Dendritic cell treated with granulocyte-macrophage colony-stimulating factor and Interleukin-4, amounts not matched to agents 40 ng/mL and 50 ng/mL, for 4 days (primary cell): ENCODE measurements around the gene RNU7-1.

Source experiments
- H3K27ac Mint-ChIP-seq: one replicate; pipeline ENCODE4 v1.8.0; 2022; ENCODE audit warnings: mild to moderate bottlenecking, mixed read lengths
- H3K27me3 Mint-ChIP-seq: one replicate; pipeline ENCODE4 v1.8.0; 2022; ENCODE audit warnings: mild to moderate bottlenecking, mixed read lengths
- H3K36me3 Mint-ChIP-seq: one replicate; pipeline ENCODE4 v1.8.0; 2022; ENCODE audit warnings: low read depth, mixed read lengths
- H3K4me1 Mint-ChIP-seq: one replicate; pipeline ENCODE4 v1.8.0; 2022; ENCODE audit warnings: low read depth, mixed read lengths
- H3K4me3 Mint-ChIP-seq: one replicate; pipeline ENCODE4 v1.8.0; 2022; ENCODE audit warnings: mild to moderate bottlenecking, moderate library complexity, mixed read lengths
- H3K9me3 Mint-ChIP-seq: one replicate; pipeline ENCODE4 v1.8.0; 2022; ENCODE audit warnings: mixed read lengths
- intact Hi-C: fragments of 100-400 bp; cut with micrococcal nuclease; formaldehyde crosslinking; loops from one replicate; pipeline ENCODE4 v1.15.0; 2022

Gene RNU7-1

GRCh38 chr12:6957741-6958608, 14.4 kb downstream of the RNU7-1 start:
- H3K4me3 Mint-ChIP-seq, result peak overlapping the region; percentile 72
- intact Hi-C loops, result no loop called here
- H3K27ac Mint-ChIP-seq, result peak overlapping the region; percentile 93
- H3K36me3 Mint-ChIP-seq, result peaks cover 90% of the 10 kb centered on the region
- H3K4me1 Mint-ChIP-seq, result peaks cover 100% of the 10 kb centered on the region
- no peaks in the 10 kb centered on the region for H3K9me3 Mint-ChIP-seq
- H3K27me3 Mint-ChIP-seq, result no peaks in the 10 kb centered on the region

- Mint-ChIP-seq H3K27ac (peak overlapping the region; percentile 93), H3K36me3 (peaks cover 84% of the 10 kb centered on the region), H3K4me1 (peaks cover 100% of the 10 kb centered on the region), H3K9me3 (no peaks in the 10 kb centered on the region), H3K4me3 (peak overlapping the region; percentile 72), H3K27me3 (no peaks in the 10 kb centered on the region)
- intact Hi-C loops, result no loop called here
Measured at GRCh38 chr12:6958609-6959057, 15.0 kb downstream of the RNU7-1 start.

- Mint-ChIP-seq H3K9me3 (no peaks in the 10 kb centered on the region), H3K4me3 (peak overlapping the region; percentile 72), H3K27me3 (no peaks in the 10 kb centered on the region), H3K4me1 (peaks cover 100% of the 10 kb centered on the region), H3K36me3 (peaks cover 78% of the 10 kb centered on the region), H3K27ac (peak overlapping the region; percentile 93)
- intact Hi-C loops, result no loop called here
Measured at GRCh38 chr12:6959058-6959804, 15.6 kb downstream of the RNU7-1 start.

- peaks cover 74% of the 10 kb centered on the region for H3K36me3 Mint-ChIP-seq
- peaks cover 100% of the 10 kb centered on the region for H3K4me1 Mint-ChIP-seq
Measured at GRCh38 chr12:6959805-6960592, 16.4 kb downstream of the RNU7-1 start.

GRCh38 chr12:6960593-6961277, 17.1 kb downstream of the RNU7-1 start:
- peak overlapping the region; percentile 72 for H3K4me3 Mint-ChIP-seq
- H3K27ac Mint-ChIP-seq, result peak overlapping the region; percentile 93
- H3K4me1 Mint-ChIP-seq, result peaks cover 100% of the 10 kb centered on the region
- no peaks in the 10 kb centered on the region for H3K27me3 Mint-ChIP-seq
- H3K36me3 Mint-ChIP-seq, result peaks cover 74% of the 10 kb centered on the region
- intact Hi-C loops, result loop anchor here (1.0 kb wide), 2 partner anchors 9 to 16 kb away; partner anchors contain the start of genes C12orf57 and PTPN6
- H3K9me3 Mint-ChIP-seq, result no peaks in the 10 kb centered on the region

More at GRCh38 chr12:6959805-6960592, 16.4 kb downstream of the RNU7-1 start:
- intact Hi-C loops, result no loop called here
- Mint-ChIP-seq H3K4me3 (peak overlapping the region; percentile 72), H3K27ac (peak overlapping the region; percentile 93), H3K9me3 (no peaks in the 10 kb centered on the region), H3K27me3 (no peaks in the 10 kb centered on the region)

- H3K27me3 Mint-ChIP-seq, result no peaks in the 10 kb centered on the region
- H3K36me3 Mint-ChIP-seq, result peaks cover 74% of the 10 kb centered on the region
- peaks cover 98% of the 10 kb centered on the region for H3K4me1 Mint-ChIP-seq
- H3K4me3 Mint-ChIP-seq, result peak overlapping the region; percentile 37
- H3K9me3 Mint-ChIP-seq, result no peaks in the 10 kb centered on the region
- intact Hi-C loops, result loop anchor here (1.0 kb wide), 2 partner anchors 10 to 17 kb away; partner anchors contain the start of genes C12orf57 and PTPN6
- peak overlapping the region; percentile 93 for H3K27ac Mint-ChIP-seq
Measured at GRCh38 chr12:6961278-6961694, 17.7 kb downstream of the RNU7-1 start.

GRCh38 chr12:6961695-6962284, 18.2 kb downstream of the RNU7-1 start:
- peak overlapping the region; percentile 37 for H3K4me3 Mint-ChIP-seq
- no peaks in the 10 kb centered on the region for H3K9me3 Mint-ChIP-seq
- intact Hi-C loops, result loop anchor here (1.0 kb wide), 2 partner anchors 10 to 17 kb away; partner anchors contain the start of genes C12orf57 and PTPN6
- H3K27me3 Mint-ChIP-seq, result no peaks in the 10 kb centered on the region
- H3K27ac Mint-ChIP-seq, result peak overlapping the region; percentile 93
- peaks cover 74% of the 10 kb centered on the region for H3K36me3 Mint-ChIP-seq
- peaks cover 95% of the 10 kb centered on the region for H3K4me1 Mint-ChIP-seq

- H3K27me3 Mint-ChIP-seq, result no peaks in the 10 kb centered on the region
- intact Hi-C loops, result no loop called here
- H3K9me3 Mint-ChIP-seq, result no peaks in the 10 kb centered on the region
- peak overlapping the region; percentile 37 for H3K4me3 Mint-ChIP-seq
- H3K36me3 Mint-ChIP-seq, result peaks cover 74% of the 10 kb centered on the region
- H3K4me1 Mint-ChIP-seq, result peaks cover 89% of the 10 kb centered on the region
- peak overlapping the region; percentile 93 for H3K27ac Mint-ChIP-seq
Measured at GRCh38 chr12:6962285-6963015, 18.8 kb downstream of the RNU7-1 start.

GRCh38 chr12:6963016-6963731, 19.6 kb downstream of the RNU7-1 start:
- H3K9me3 Mint-ChIP-seq, result no peaks in the 10 kb centered on the region
- intact Hi-C loops, result no loop called here
- H3K27me3 Mint-ChIP-seq, result no peaks in the 10 kb centered on the region
- peaks cover 81% of the 10 kb centered on the region for H3K4me1 Mint-ChIP-seq
- peaks cover 74% of the 10 kb centered on the region for H3K36me3 Mint-ChIP-seq
- H3K4me3 Mint-ChIP-seq, result no peak overlapping the region
- H3K27ac Mint-ChIP-seq, result peak overlapping the region; percentile 93

GRCh38 chr12:6963791-6964413, 20.3 kb downstream of the RNU7-1 start:
- Mint-ChIP-seq H3K9me3 (no peaks in the 10 kb centered on the region), H3K27ac (peak overlapping the region; percentile 93), H3K36me3 (peaks cover 74% of the 10 kb centered on the region), H3K4me3 (no peak overlapping the region), H3K27me3 (no peaks in the 10 kb centered on the region), H3K4me1 (peaks cover 79% of the 10 kb centered on the region)
- intact Hi-C loops, result no loop called here

GRCh38 chr12:6964605-6965025, 21.0 kb downstream of the RNU7-1 start:
- H3K27me3 Mint-ChIP-seq, result no peaks in the 10 kb centered on the region
- H3K4me1 Mint-ChIP-seq, result peaks cover 79% of the 10 kb centered on the region
- H3K9me3 Mint-ChIP-seq, result no peaks in the 10 kb centered on the region
- H3K4me3 Mint-ChIP-seq, result no peak overlapping the region
- H3K27ac Mint-ChIP-seq, result peak overlapping the region; percentile 93
- intact Hi-C loops, result loop anchor here (1.0 kb wide), 2 partner anchors 20 to 54 kb away; partner anchors contain the start of genes C12orf57 and LPCAT3
- peaks cover 73% of the 10 kb centered on the region for H3K36me3 Mint-ChIP-seq
